ENCODE measurements around the gene WDFY4.

WDFY4 gene

DNA sequence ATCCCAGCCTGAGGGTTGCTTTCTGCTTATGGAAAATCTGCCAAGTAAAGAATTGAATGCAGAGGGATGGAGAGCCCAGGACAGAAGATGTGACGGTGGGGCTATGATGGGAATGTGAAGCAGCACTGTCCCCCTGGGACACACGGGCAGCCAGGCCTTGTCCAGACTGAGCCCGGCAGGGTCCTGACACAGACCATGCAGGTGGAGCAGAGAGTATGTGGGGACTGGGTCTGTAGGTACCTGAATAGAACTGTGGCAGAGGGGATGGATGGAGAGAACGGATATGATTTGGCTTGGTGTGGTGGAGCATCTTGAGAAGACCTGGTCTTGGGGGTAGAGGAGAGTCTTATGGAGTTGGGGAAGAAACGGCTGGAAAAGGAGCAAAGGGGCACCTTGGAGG lies 255.7 kb downstream of the WDFY4 start:
- no peaks in the 10 kb centered on the region for H3K4me1 ChIP-seq
- TF ChIP-seq, protein P1, sequence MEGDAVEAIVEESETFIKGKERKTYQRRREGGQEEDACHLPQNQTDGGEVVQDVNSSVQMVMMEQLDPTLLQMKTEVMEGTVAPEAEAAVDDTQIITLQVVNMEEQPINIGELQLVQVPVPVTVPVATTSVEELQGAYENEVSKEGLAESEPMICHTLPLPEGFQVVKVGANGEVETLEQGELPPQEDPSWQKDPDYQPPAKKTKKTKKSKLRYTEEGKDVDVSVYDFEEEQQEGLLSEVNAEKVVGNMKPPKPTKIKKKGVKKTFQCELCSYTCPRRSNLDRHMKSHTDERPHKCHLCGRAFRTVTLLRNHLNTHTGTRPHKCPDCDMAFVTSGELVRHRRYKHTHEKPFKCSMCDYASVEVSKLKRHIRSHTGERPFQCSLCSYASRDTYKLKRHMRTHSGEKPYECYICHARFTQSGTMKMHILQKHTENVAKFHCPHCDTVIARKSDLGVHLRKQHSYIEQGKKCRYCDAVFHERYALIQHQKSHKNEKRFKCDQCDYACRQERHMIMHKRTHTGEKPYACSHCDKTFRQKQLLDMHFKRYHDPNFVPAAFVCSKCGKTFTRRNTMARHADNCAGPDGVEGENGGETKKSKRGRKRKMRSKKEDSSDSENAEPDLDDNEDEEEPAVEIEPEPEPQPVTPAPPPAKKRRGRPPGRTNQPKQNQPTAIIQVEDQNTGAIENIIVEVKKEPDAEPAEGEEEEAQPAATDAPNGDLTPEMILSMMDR (IDR thresholded peaks at IDR 0.05): no peak
- no peaks in the 10 kb centered on the region for H3K27me3 ChIP-seq
- DNase-seq: no peak
- intact Hi-C loops (cut with DNase I; ENCODE audit: low total_unique reads): no loop called here
- H3K4me3 ChIP-seq: no peak overlapping the region
- no peaks in the 10 kb centered on the region for H3K36me3 ChIP-seq
- H3K9me3 ChIP-seq: no peaks in the 10 kb centered on the region
- H3K27ac ChIP-seq: no peak overlapping the region

DNA sequence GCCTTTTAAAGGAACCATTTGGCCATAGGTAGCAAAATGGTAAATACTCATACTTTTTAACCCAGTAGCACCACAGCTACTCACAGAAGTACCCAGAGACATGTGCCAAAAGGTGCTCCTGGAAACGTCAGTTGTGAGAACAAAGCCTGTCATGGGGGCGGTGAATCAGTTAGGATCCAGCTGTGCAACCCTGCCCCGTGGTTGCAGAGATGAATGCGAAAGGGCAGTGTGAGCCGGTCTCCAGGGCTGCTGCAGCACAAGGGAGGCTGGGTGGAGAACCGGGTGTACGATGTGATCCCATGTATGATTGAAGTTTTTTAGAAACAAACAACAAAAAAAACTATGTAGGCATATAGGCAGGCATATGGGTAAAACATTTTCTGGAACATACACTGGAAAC lies 256.3 kb downstream of the WDFY4 start:
- TF ChIP-seq, protein P1 (IDR thresholded peaks at IDR 0.05): no peak
- H3K4me3 ChIP-seq: no peak overlapping the region
- no peaks in the 10 kb centered on the region for H3K9me3 ChIP-seq
- no peaks in the 10 kb centered on the region for H3K4me1 ChIP-seq
- H3K36me3 ChIP-seq: no peaks in the 10 kb centered on the region
- intact Hi-C loops (cut with DNase I; ENCODE audit: low total_unique reads): no loop called here
- no peaks in the 10 kb centered on the region for H3K27me3 ChIP-seq
- DNase-seq: no peak
- H3K27ac ChIP-seq: no peak overlapping the region

DNA sequence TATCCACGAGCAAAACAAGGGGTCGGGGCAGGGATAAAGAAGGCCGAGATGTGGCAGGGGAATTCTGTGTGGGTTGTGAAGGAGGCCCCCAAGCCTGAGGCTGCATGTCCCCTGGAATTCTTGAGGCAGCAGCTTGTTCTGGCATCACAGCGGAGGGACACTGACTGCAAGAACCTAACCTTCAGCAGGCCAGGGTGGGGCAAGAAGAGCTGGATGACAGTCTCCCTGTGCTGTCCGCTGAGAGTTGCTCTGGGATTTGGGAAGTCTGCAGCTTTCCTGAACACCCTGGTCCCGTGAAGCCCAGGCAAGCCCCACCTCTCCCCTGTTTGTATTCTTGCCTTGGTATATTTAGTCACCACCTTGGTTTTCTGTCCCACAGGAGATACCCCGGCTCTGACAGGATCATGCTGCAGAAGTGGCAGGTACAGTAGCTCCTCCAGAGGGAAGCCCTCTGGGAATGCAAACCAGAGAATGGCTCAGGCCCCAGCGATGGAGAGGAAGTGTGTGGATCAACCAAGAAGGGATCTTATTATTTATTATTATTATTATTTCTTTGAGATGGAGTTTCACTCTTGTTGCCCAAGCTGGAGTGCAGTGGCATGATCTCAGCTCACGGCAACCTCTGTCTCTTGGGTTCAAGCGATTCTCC lies 256.9 kb downstream of the WDFY4 start:
- TF ChIP-seq, protein P1 (IDR thresholded peaks at IDR 0.05): no peak
- H3K4me1 ChIP-seq: no peaks in the 10 kb centered on the region
- H3K36me3 ChIP-seq: no peaks in the 10 kb centered on the region
- no peak overlapping the region for H3K4me3 ChIP-seq
- no peak for DNase-seq
- H3K9me3 ChIP-seq: no peaks in the 10 kb centered on the region
- H3K27me3 ChIP-seq: no peaks in the 10 kb centered on the region
- intact Hi-C loops (cut with DNase I; ENCODE audit: low total_unique reads): no loop called here
- H3K27ac ChIP-seq: no peak overlapping the region

DNA sequence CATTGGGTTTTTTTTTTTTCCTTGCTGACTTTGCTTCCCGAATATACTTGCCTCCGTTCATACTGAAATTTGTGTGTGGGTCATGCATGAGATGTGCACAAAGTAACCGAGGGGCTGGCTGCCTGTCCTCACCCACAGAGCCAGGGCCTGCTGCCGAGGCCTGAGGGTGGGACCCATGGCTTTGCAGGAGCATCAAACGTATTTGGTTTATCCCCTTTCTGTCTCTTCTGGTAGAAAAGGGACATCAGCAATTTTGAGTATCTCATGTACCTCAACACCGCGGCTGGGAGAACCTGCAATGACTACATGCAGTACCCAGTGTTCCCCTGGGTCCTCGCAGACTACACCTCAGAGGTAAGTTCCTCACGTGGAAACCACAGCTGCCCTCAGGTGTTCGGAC lies 258.4 kb downstream of the WDFY4 start:
- Histone ChIP-seq H3K27me3 (no peaks in the 10 kb centered on the region), H3K4me3 (no peak overlapping the region), H3K4me1 (no peaks in the 10 kb centered on the region), H3K27ac (no peak overlapping the region), H3K36me3 (no peaks in the 10 kb centered on the region), H3K9me3 (no peaks in the 10 kb centered on the region)
- TF ChIP-seq, protein P1 (IDR thresholded peaks at IDR 0.05): no peak
- intact Hi-C loops (cut with DNase I; ENCODE audit: low total_unique reads): no loop called here
- DNase-seq: no peak

DNA sequence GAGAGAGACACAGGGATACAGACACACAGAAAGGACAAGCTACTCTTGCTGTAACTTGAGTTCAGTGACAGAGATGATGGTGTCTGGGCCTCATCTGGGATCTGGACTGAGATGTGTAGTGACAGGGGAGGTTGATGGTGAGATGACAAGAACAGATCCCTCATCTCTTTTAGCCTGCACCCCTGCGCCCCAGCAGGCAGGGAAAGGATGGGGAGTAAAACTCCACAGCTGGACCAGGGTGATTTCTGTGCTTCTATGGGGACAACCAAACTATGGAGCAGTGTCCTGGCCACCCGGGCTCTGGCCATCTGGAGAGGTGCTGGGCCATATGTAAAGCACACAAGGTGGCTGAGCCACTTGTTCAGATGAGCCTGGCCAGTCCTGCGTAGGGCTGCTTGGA lies 259.5 kb downstream of the WDFY4 start:
- Histone ChIP-seq H3K36me3 (no peaks in the 10 kb centered on the region), H3K4me3 (no peak overlapping the region), H3K27ac (no peak overlapping the region), H3K9me3 (no peaks in the 10 kb centered on the region), H3K27me3 (no peaks in the 10 kb centered on the region), H3K4me1 (no peaks in the 10 kb centered on the region)
- intact Hi-C loops (cut with DNase I; ENCODE audit: low total_unique reads): no loop called here
- TF ChIP-seq, protein P1 (IDR thresholded peaks at IDR 0.05): no peak
- DNase-seq: peak in 1 of 2 donors; percentile 29
